Measurements from ENCODE around the gene AGPS. TPM values are rescaled to one million over a fixed set of nuclear protein-coding genes. Genes with fewer than 3 reads are reported as not detected.

The AGPS gene
- total RNA-seq, 1 experiment from 2014 or later, result 60.9 TPM

DNA sequence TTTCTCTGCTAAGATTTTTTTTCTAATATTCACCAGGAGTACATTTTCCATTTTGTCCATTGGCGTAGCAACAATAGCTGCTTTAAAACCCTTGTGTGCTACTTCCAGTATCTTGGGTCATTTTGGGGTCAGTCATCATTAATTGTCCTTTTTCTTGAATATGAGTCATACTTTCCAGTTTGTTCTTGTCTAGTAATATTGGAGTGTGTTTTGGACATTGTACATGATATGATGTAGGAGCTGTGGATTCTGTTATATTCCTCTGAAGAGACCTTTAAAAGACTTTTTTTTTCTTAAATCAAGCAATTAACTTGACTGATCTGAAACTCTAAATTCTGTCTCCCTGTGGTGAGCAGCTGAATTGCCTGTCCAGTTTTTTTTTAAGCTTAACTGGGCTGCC lies 40.8 kb downstream of the AGPS start:
- no peaks in the 10 kb centered on the region for H3K9me3 ChIP-seq (ENCODE audit: control insufficient read depth, low read depth, low read length)
- no peak overlapping the region for H3K27ac Mint-ChIP-seq
- H4K8ac ChIP-seq (replicated peaks; ENCODE audit: insufficient read length, low read depth, low read length), result no peak overlapping the region
- no peak for DNase-seq
- no peak overlapping the region for H3K27ac ChIP-seq (ENCODE audit: insufficient read length, low read depth, low read length)
- no peaks in the 10 kb centered on the region for H3K23me2 ChIP-seq (ENCODE audit: insufficient read length, low read depth, low read length, poor library complexity, severe bottlenecking)
- H3K36me3 Mint-ChIP-seq (ENCODE audit: insufficient read depth in 1 of 3, low read depth in 3 of 3), result peaks cover 37 to 54% (median 42%) of the 10 kb centered on the region in 3 experiments
- peaks cover 4% of the 10 kb centered on the region for H3K79me1 ChIP-seq (ENCODE audit: insufficient read depth, low read depth, low read length, poor library complexity, severe bottlenecking)
- H2BK15ac ChIP-seq (ENCODE audit: low read depth, low read length), result no peak overlapping the region
- no peak overlapping the region for H2BK20ac ChIP-seq (ENCODE audit: low read depth, low read length, poor library complexity, severe bottlenecking)
- H2BK120ac ChIP-seq (ENCODE audit: low read depth, low read length, poor library complexity, severe bottlenecking), result no peak overlapping the region
- H3K14ac ChIP-seq (ENCODE audit: insufficient read depth, low read length), result no peak overlapping the region
- peaks cover 0 to 5% of the 10 kb centered on the region in 2 experiments; a peak in 1 of 4 replicates for H3K4me1 Mint-ChIP-seq
- H3K18ac ChIP-seq (ENCODE audit: insufficient read length, low read depth, low read length), result no peak overlapping the region
- TF ChIP-seq, protein P1, sequence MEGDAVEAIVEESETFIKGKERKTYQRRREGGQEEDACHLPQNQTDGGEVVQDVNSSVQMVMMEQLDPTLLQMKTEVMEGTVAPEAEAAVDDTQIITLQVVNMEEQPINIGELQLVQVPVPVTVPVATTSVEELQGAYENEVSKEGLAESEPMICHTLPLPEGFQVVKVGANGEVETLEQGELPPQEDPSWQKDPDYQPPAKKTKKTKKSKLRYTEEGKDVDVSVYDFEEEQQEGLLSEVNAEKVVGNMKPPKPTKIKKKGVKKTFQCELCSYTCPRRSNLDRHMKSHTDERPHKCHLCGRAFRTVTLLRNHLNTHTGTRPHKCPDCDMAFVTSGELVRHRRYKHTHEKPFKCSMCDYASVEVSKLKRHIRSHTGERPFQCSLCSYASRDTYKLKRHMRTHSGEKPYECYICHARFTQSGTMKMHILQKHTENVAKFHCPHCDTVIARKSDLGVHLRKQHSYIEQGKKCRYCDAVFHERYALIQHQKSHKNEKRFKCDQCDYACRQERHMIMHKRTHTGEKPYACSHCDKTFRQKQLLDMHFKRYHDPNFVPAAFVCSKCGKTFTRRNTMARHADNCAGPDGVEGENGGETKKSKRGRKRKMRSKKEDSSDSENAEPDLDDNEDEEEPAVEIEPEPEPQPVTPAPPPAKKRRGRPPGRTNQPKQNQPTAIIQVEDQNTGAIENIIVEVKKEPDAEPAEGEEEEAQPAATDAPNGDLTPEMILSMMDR (conservative IDR thresholded peaks at IDR 0.05), result no peak
- no peak overlapping the region for H2BK5ac ChIP-seq (ENCODE audit: insufficient read length, low read length)
- no peak overlapping the region for H4K5ac ChIP-seq (ENCODE audit: insufficient read length, low read depth, low read length)
- no CpG with 5 or more reads among the region's 1 CpG for WGBS (ENCODE audit: extremely low coverage, insufficient read length, low lambda C conversion rate)
- H3K56ac ChIP-seq (ENCODE audit: insufficient read length, low read depth, low read length), result no peak overlapping the region
- no peak overlapping the region for H3K9ac ChIP-seq (ENCODE audit: extremely low read depth, insufficient read length, low read length)
- H3K27me3 ChIP-seq (ENCODE audit: insufficient read depth, low read length), result no peaks in the 10 kb centered on the region
- no peaks in the 10 kb centered on the region for H4K20me1 ChIP-seq (ENCODE audit: control insufficient read depth, insufficient read depth, insufficient read length)
- H3K9me3 Mint-ChIP-seq, result peaks cover 31 to 35% of the 10 kb centered on the region in 2 experiments; a peak in 4 of 5 replicates
- no peak overlapping the region for H2AFZ ChIP-seq (ENCODE audit: low read length)
- H3K4me1 ChIP-seq (ENCODE audit: insufficient read depth, low read length), result no peaks in the 10 kb centered on the region
- H3K23ac ChIP-seq (ENCODE audit: insufficient read length, low read depth, low read length), result no peak overlapping the region
- no peak overlapping the region for H3K4ac ChIP-seq (ENCODE audit: low read depth, low read length)
- H4K91ac ChIP-seq (ENCODE audit: insufficient read length, low read depth, low read length), result no peak overlapping the region
- H3K4me2 ChIP-seq (ENCODE audit: insufficient read depth, insufficient read length, low read length), result no peak overlapping the region
- no peak overlapping the region for H3K4me3 Mint-ChIP-seq
- no peaks in the 10 kb centered on the region for H3K27me3 Mint-ChIP-seq (ENCODE audit: low read depth)
- peaks cover 2% of the 10 kb centered on the region; the same call in 1 of the 2 replicates for H3K79me2 ChIP-seq (ENCODE audit: insufficient read depth, low read length)
- H3T11ph ChIP-seq (ENCODE audit: low read length), result no peak overlapping the region
- no peak overlapping the region for H2BK12ac ChIP-seq (ENCODE audit: insufficient read length, low read depth, low read length)
- H2AK5ac ChIP-seq (ENCODE audit: insufficient read length, low read length), result no peak overlapping the region
